HepG2 (cell line): ENCODE data around the gene GDA. TPM values are rescaled to one million over a fixed set of nuclear protein-coding genes. Genes with fewer than 3 reads are reported as not detected.

Source experiments
- CENPT ChIP-seq: sonication (generic); formaldehyde crosslinking; IDR thresholded peaks from 2 replicates; pipeline ENCODE4 v1.8.0; 2022; ENCODE audit warnings: low read depth, mild to moderate bottlenecking, moderate library complexity, missing genetic modification reagents
- EED ChIP-seq: sonication (generic); formaldehyde crosslinking; IDR thresholded peaks from 2 replicates; pipeline ENCODE4 v1.5.0; 2020; ENCODE audit warnings: mild to moderate bottlenecking, missing genetic modification reagents
- FOXA1 ChIP-seq, 2 experiments: fragments of 450-650 bp in 1 of 2; sonication (generic) in 1 of 2; formaldehyde crosslinking in 1 of 2; IDR thresholded peaks; 2 replicates each; pipeline versions ENCODE4 v1.4.0 to v1.6.1; 2016 to 2020; ENCODE audit warnings: missing genetic modification reagents in 1 of 2
- KMT2A ChIP-seq: sonication (generic); formaldehyde crosslinking; IDR thresholded peaks from 2 replicates; pipeline ENCODE4 v1.4.0; 2020; ENCODE audit warnings: missing genetic modification reagents
- MAF1 ChIP-seq: sonication (generic); formaldehyde crosslinking; IDR thresholded peaks from 2 replicates; pipeline ENCODE4 v1.5.0; 2020; ENCODE audit warnings: missing genetic modification reagents, borderline replicate concordance
- MED13 ChIP-seq: sonication (generic); formaldehyde crosslinking; IDR thresholded peaks from 2 replicates; pipeline ENCODE4 v1.5.0; 2020; ENCODE audit warnings: missing genetic modification reagents
- ZBTB26 ChIP-seq: IDR thresholded peaks from 2 replicates; pipeline ENCODE4 v1.6.1; 2016; ENCODE audit warnings: missing compliant biosample characterization, missing genetic modification reagents, borderline replicate concordance
- ZBTB8A ChIP-seq: sonication (generic); formaldehyde crosslinking; IDR thresholded peaks from 2 replicates; pipeline ENCODE4 v1.4.0; 2020; ENCODE audit warnings: mild to moderate bottlenecking, low read depth, missing genetic modification reagents, borderline replicate concordance
- ZEB1 ChIP-seq: IDR thresholded peaks from 2 replicates; pipeline ENCODE4 v1.6.1; 2012; ENCODE audit warnings: mild to moderate bottlenecking, low read depth, inconsistent platforms; ENCODE audit not compliant: insufficient replicate concordance
- ZNF557 ChIP-seq: sonication (generic); formaldehyde crosslinking; IDR thresholded peaks from 2 replicates; pipeline ENCODE4 v1.4.0; 2020; ENCODE audit warnings: missing genetic modification reagents
- ZNF704 ChIP-seq: sonication (generic); formaldehyde crosslinking; IDR thresholded peaks from 2 replicates; pipeline ENCODE4 v1.8.1; 2023; ENCODE audit warnings: mild to moderate bottlenecking, inconsistent platforms, moderate library complexity, missing genetic modification reagents, borderline replicate concordance
- ZNF709 ChIP-seq: sonication (generic); formaldehyde crosslinking; IDR thresholded peaks from 2 replicates; pipeline ENCODE4 v1.5.0; 2020; ENCODE audit warnings: mild to moderate bottlenecking, missing genetic modification reagents
- ZNF746 ChIP-seq: sonication (generic); formaldehyde crosslinking; IDR thresholded peaks from 2 replicates; pipeline ENCODE4 v1.8.0; 2022; ENCODE audit warnings: mild to moderate bottlenecking, missing genetic modification reagents
- ZNF841 ChIP-seq: sonication (generic); formaldehyde crosslinking; IDR thresholded peaks from 2 replicates; pipeline ENCODE4 v1.8.1; 2023; ENCODE audit warnings: missing genetic modification reagents, borderline replicate concordance
- ZNF879 ChIP-seq: sonication (generic); formaldehyde crosslinking; IDR thresholded peaks from 2 replicates; pipeline ENCODE4 v1.8.1; 2023; ENCODE audit warnings: missing genetic modification reagents
- ZSCAN30 ChIP-seq: sonication (generic); formaldehyde crosslinking; IDR thresholded peaks from 2 replicates; pipeline ENCODE4 v1.5.0; 2020; ENCODE audit warnings: mild to moderate bottlenecking, missing genetic modification reagents
- polyA plus RNA-seq, 8 experiments: library from polyadenylated mRNA; depleted of rRNA in 3 of 8; stranded (reverse) in 7 of 8; unstranded in 1 of 8; fragments of >200 nt; fragmentation: Illumina TruSeq in 4 of 8; extraction: Trizol in 4 of 8; gene quantifications; 2 replicates each; pipeline versions ENCODE4 v1.2.1 to v1.2.3, GENCODE V29; 2011 to 2016; ENCODE audit warnings: low read depth in 4 of 8, missing spikeins in 1 of 8, mixed read lengths in 1 of 8; ENCODE audit not compliant: insufficient read depth in 1 of 8
- total RNA-seq, 5 experiments: library from RNA; depleted of rRNA; stranded (reverse); fragments of >200 nt; fragmentation: Illumina TruSeq; extraction: Trizol; gene quantifications; 2 replicates each; pipeline ENCODE4 v1.2.3, GENCODE V29; 2016; ENCODE audit warnings: low read depth in 1 of 5
- TF ChIP-seq, protein P1 (sequence below): sonication (generic); formaldehyde crosslinking; IDR thresholded peaks from 2 replicates; pipeline ENCODE4 v1.4.0; 2020; ENCODE audit warnings: mild to moderate bottlenecking, missing genetic modification reagents
- TF ChIP-seq, protein P2 (sequence below): sonication (generic); formaldehyde crosslinking; IDR thresholded peaks from 2 replicates; pipeline ENCODE4 v1.4.0; 2020; ENCODE audit warnings: missing genetic modification reagents, borderline replicate concordance
- TF ChIP-seq, protein P3 (sequence below): sonication (generic); formaldehyde crosslinking; IDR thresholded peaks from 2 replicates; pipeline ENCODE4 v1.5.0; 2020; ENCODE audit warnings: missing genetic modification reagents
- TF ChIP-seq, protein P4 (sequence below): sonication (generic); formaldehyde crosslinking; IDR thresholded peaks from 2 replicates; pipeline ENCODE4 v1.8.1; 2022; ENCODE audit warnings: mild to moderate bottlenecking, missing genetic modification reagents

Gene GDA
- total and polyA plus RNA-seq, 2 of the 13 experiments (the other 11 are each of a cell fraction or from before 2014, with no cell fraction given): 0.15 to 0.99 TPM

- TF ChIP-seq CENPT (no peak), ZBTB26 (CRISPR knock-in tag) (no peak), ZEB1 (no peak), EED (no peak), MAF1 (no peak), ZSCAN30 (CRISPR knock-in tag) (no peak), ZBTB8A (CRISPR knock-in tag) (no peak), KMT2A (CRISPR knock-in tag) (no peak), ZNF557 (CRISPR knock-in tag) (no peak), FOXA1 (IDR thresholded peaks at IDR 0.05) (no peak), FOXA1 (CRISPR knock-in tag; IDR thresholded peaks at IDR 0.05) (no peak), MED13 (CRISPR knock-in tag) (no peak), ZNF709 (no peak), ZNF841 (CRISPR knock-in tag) (no peak), ZNF879 (CRISPR knock-in tag) (no peak), ZNF704 (CRISPR knock-in tag) (no peak), ZNF746 (CRISPR knock-in tag) (no peak)
- TF ChIP-seq, protein P1, sequence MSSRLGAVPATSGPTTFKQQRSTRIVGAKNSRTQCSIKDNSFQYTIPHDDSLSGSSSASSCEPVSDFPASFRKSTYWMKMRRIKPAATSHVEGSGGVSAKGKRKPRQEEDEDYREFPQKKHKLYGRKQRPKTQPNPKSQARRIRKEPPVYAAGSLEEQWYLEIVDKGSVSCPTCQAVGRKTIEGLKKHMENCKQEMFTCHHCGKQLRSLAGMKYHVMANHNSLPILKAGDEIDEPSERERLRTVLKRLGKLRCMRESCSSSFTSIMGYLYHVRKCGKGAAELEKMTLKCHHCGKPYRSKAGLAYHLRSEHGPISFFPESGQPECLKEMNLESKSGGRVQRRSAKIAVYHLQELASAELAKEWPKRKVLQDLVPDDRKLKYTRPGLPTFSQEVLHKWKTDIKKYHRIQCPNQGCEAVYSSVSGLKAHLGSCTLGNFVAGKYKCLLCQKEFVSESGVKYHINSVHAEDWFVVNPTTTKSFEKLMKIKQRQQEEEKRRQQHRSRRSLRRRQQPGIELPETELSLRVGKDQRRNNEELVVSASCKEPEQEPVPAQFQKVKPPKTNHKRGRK (CRISPR knock-in tag): no peak
- TF ChIP-seq, protein P2, sequence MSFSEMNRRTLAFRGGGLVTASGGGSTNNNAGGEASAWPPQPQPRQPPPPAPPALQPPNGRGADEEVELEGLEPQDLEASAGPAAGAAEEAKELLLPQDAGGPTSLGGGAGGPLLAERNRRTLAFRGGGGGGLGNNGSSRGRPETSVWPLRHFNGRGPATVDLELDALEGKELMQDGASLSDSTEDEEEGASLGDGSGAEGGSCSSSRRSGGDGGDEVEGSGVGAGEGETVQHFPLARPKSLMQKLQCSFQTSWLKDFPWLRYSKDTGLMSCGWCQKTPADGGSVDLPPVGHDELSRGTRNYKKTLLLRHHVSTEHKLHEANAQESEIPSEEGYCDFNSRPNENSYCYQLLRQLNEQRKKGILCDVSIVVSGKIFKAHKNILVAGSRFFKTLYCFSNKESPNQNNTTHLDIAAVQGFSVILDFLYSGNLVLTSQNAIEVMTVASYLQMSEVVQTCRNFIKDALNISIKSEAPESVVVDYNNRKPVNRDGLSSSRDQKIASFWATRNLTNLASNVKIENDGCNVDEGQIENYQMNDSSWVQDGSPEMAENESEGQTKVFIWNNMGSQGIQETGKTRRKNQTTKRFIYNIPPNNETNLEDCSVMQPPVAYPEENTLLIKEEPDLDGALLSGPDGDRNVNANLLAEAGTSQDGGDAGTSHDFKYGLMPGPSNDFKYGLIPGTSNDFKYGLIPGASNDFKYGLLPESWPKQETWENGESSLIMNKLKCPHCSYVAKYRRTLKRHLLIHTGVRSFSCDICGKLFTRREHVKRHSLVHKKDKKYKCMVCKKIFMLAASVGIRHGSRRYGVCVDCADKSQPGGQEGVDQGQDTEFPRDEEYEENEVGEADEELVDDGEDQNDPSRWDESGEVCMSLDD: no peak
- TF ChIP-seq, protein P3, sequence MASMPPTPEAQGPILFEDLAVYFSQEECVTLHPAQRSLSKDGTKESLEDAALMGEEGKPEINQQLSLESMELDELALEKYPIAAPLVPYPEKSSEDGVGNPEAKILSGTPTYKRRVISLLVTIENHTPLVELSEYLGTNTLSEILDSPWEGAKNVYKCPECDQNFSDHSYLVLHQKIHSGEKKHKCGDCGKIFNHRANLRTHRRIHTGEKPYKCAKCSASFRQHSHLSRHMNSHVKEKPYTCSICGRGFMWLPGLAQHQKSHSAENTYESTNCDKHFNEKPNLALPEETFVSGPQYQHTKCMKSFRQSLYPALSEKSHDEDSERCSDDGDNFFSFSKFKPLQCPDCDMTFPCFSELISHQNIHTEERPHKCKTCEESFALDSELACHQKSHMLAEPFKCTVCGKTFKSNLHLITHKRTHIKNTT (CRISPR knock-in tag): no peak
- TF ChIP-seq, protein P4, sequence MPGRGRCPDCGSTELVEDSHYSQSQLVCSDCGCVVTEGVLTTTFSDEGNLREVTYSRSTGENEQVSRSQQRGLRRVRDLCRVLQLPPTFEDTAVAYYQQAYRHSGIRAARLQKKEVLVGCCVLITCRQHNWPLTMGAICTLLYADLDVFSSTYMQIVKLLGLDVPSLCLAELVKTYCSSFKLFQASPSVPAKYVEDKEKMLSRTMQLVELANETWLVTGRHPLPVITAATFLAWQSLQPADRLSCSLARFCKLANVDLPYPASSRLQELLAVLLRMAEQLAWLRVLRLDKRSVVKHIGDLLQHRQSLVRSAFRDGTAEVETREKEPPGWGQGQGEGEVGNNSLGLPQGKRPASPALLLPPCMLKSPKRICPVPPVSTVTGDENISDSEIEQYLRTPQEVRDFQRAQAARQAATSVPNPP (CRISPR knock-in tag): no peak
These were observed 5.4 kb downstream of the GDA start (continued) for GRCh38 chr9:72154468-72155285.
